ENCODE results near the gene EDEM1. TPM values are rescaled to one million over a fixed set of nuclear protein-coding genes. Genes with fewer than 3 reads are reported as not detected.

Gene EDEM1
- total RNA-seq, 1 experiment from 2014 or later = 21.6 TPM

DNA sequence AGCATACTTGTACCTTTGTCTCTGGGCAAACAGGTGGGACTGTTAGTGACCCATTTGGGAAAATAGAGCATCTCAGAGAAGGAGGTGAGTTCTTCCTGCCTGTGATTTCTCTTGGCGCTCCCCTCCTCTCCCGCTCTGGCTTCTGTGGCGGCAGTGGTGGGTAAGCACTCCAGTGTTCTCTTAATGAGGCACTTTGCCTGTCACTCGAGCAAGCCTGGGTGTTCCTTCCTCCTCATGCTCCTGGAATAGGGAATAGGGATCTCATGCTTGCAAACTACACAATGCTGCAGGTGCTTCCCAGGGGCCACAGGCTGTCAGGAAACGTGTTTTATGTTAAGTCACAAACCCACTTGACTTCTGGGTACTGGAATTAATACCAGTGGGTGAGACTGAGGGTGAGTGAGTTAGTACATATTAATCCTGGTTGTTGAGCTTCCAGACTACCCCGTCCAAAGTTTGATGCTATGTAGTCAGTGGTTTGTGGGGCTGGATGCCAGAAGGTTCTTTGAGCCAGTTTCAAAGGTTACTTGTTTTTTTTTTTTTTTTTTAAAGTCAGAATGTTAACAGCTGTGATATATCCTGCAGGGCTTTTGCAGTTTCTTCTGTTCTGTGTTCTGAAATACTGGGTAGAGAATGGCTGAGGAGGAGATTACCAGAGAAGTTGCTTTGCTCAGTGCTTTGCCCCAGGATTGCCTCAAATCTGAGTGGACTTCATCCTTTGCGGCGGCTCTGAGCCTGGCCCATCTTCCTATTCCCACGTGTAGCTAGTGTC is 30.5 kb downstream of the EDEM1 start:
- no peak for DNase-seq (ENCODE audit: low read depth, low spot score)
- in situ Hi-C loops (cut with HindIII; ENCODE audit: low pct_unique_long_range_greater_than_20kb, low sequenced_read_pairs) = no loop called here

- DNase-seq (ENCODE audit: low read depth, low spot score) = no peak
- in situ Hi-C loops (cut with HindIII; ENCODE audit: low pct_unique_long_range_greater_than_20kb, low sequenced_read_pairs) = no loop called here
Observed at GRCh38 chr3:5218815-5219214, 31.3 kb downstream of the EDEM1 start.

GRCh38 chr3:5219216-5219615 is 31.7 kb downstream of the EDEM1 start:
- no peak for DNase-seq (ENCODE audit: low read depth, low spot score)
- in situ Hi-C loops (cut with HindIII; ENCODE audit: low pct_unique_long_range_greater_than_20kb, low sequenced_read_pairs) = no loop called here

DNA sequence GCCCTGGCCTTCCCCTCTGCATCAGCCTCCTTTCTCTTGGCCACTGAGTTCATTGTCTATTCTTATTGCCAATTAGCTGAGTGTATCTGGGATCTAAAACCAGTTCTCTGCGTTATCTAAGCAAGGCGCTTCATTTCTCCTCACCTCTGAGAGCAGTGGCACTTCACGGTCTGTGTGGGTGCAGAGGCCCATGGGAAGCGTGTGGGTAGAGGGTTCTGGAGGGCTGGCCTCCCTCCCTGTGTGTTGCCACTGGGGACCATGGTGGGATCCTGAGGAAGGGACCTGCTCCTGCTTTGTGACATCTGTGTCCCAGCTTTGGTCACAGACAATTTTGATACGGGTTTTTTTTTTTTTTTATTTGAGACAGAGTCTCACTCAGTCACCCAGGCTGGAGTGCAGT is 32.7 kb downstream of the EDEM1 start:
- in situ Hi-C loops (cut with HindIII; ENCODE audit: low pct_unique_long_range_greater_than_20kb, low sequenced_read_pairs) = no loop called here

DNA sequence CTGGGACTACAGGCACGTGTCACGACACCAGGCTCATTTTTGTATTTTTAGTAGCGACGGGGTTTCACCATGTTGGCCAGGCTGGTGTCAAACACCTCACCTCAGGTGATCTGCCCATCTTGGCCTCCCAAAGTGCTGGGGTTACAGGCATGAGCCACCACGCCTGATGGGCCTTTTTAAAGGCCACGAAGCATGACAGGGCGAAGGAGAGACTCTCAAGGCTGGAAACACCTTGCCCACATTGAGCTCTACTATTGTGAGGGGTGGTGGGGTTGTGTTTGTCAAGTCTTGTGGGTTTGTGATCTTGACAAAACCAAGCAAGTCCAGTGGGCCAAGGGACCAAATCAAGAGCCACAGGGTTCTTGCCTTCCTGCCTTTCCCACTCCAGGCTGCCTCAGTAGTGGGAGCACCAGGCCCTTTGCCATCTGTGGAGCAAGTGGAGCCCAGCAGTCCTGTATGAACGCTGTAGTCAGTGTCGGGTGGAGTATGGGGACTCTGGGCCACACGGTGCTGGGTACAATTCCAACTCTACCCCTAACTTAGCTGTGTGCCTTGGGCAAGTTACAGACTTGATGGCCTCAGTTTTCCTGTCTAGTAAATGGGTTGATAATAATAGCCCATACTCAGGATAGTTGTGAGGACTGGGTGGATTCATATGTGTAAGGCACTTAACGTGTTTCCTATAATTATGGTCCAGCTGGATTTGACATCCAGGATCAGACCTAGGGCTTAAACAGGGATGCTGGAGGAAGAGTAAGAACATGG is 33.3 kb downstream of the EDEM1 start:
- in situ Hi-C loops (cut with HindIII; ENCODE audit: low pct_unique_long_range_greater_than_20kb, low sequenced_read_pairs) = no loop called here
- no peak for DNase-seq (ENCODE audit: low read depth, low spot score)

More for the DNA sequence above, 32.7 kb downstream of the EDEM1 start:
- DNase-seq (ENCODE audit: low read depth, low spot score) = no peak

DNA sequence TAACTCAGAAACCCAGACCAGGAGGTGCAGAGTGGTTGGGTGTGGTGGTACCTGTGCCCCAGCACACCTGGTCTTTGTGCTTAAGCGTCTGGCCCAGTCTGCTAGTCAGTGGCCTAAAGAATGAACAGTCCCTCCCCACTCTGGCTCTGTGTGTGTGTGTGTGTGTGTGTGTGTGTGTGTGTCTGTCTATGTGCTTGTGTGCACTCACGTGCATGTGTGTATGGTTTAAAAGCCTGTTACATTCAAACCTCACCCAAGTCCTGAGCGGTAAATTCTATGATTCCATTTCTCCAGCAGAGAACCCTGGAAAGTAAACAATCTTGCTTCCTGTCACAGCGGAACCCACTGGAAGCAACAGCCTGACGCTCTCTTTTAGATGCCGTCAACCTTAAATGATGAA is 34.2 kb downstream of the EDEM1 start:
- DNase-seq (ENCODE audit: low read depth, low spot score) = no peak
- in situ Hi-C loops (cut with HindIII; ENCODE audit: low pct_unique_long_range_greater_than_20kb, low sequenced_read_pairs) = no loop called here

GRCh38 chr3:5222283-5223005 is 34.9 kb downstream of the EDEM1 start:
- no peak for DNase-seq (ENCODE audit: low read depth, low spot score)
- in situ Hi-C loops (cut with HindIII; ENCODE audit: low pct_unique_long_range_greater_than_20kb, low sequenced_read_pairs) = no loop called here

DNA sequence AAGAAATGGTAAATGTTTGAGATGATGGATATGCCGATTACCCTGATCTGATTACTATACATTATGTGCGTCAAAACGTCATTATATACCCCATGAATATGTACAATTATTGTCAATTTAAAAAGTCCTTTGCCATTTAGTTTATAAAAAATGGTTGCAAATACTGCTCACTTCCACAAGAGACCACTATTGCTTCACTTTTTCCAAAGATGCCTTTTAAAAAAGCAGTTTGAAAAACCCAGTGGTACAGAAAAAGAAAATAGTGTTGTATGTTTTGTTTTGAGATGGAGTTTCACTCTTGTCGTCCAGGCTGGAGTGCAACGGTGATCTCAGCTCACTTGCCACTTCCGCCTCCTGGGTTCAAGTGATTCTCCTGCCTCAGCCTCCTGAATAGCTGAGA is 39.3 kb downstream of the EDEM1 start:
- peak; percentile 50 for DNase-seq (ENCODE audit: low read depth, low spot score)
- in situ Hi-C loops (cut with HindIII; ENCODE audit: low pct_unique_long_range_greater_than_20kb, low sequenced_read_pairs) = no loop called here

DNA sequence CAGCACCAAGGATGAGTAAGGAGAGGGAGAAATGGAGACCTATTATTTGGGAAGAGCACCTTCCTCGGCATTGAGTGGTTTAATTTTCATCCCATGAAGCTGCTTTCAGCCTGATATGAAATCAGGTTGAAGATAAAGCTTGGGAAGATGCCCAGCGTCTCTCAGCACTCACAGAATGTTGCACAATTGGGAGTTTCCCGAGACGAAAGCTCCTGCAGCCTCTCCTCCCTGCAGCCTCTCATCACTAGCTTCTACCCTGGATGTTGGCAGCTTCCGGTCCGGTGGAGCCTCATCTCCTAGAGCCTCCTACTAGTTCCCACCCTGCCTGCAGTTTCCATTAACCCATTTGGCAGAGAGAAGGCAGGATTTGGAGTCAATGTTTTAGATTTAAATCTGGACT is 40.3 kb downstream of the EDEM1 start:
- in situ Hi-C loops (cut with HindIII; ENCODE audit: low pct_unique_long_range_greater_than_20kb, low sequenced_read_pairs) = no loop called here
- DNase-seq (ENCODE audit: low read depth, low spot score) = no peak

DNA sequence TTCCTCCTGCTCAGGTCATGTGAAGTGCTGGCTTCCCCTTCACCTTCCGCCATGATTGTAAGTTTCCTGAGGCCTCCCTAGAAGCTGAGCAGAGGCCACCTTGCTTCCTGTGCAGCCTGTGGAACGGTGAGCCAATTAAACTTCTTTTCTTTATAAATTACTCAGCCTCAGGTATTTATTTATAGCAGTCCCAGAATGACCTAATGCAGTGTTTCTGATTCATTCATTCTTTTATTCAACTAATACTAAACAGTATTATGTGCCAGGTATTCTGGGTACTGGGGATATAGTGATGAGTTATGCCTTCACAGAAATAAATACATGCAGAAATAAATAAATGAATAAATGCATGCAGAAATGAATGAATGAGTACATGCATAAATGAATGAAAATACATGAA is 41.9 kb downstream of the EDEM1 start:
- in situ Hi-C loops (cut with HindIII; ENCODE audit: low pct_unique_long_range_greater_than_20kb, low sequenced_read_pairs) = no loop called here
- DNase-seq (ENCODE audit: low read depth, low spot score) = no peak

GRCh38 chr3:5231074-5231473 is 43.6 kb downstream of the EDEM1 start:
- no peak for DNase-seq (ENCODE audit: low read depth, low spot score)
- in situ Hi-C loops (cut with HindIII; ENCODE audit: low pct_unique_long_range_greater_than_20kb, low sequenced_read_pairs) = no loop called here

- in situ Hi-C loops (cut with HindIII; ENCODE audit: low pct_unique_long_range_greater_than_20kb, low sequenced_read_pairs) = no loop called here
- DNase-seq (ENCODE audit: low read depth, low spot score) = no peak
Observed at GRCh38 chr3:5231487-5231886, 44.0 kb downstream of the EDEM1 start.

- peak; percentile 43 for DNase-seq (ENCODE audit: low read depth, low spot score)
- in situ Hi-C loops (cut with HindIII; ENCODE audit: low pct_unique_long_range_greater_than_20kb, low sequenced_read_pairs) = no loop called here
Observed at GRCh38 chr3:5232570-5232969, 45.1 kb downstream of the EDEM1 start.

GRCh38 chr3:5233026-5233425 is 45.5 kb downstream of the EDEM1 start:
- DNase-seq (ENCODE audit: low read depth, low spot score) = no peak

GRCh38 chr3:5235655-5236054 is 48.1 kb downstream of the EDEM1 start:
- DNase-seq (ENCODE audit: low read depth, low spot score) = no peak
- in situ Hi-C loops (cut with HindIII; ENCODE audit: low pct_unique_long_range_greater_than_20kb, low sequenced_read_pairs) = no loop called here

More at GRCh38 chr3:5233026-5233425, 45.5 kb downstream of the EDEM1 start:
- in situ Hi-C loops (cut with HindIII; ENCODE audit: low pct_unique_long_range_greater_than_20kb, low sequenced_read_pairs) = no loop called here

DNA sequence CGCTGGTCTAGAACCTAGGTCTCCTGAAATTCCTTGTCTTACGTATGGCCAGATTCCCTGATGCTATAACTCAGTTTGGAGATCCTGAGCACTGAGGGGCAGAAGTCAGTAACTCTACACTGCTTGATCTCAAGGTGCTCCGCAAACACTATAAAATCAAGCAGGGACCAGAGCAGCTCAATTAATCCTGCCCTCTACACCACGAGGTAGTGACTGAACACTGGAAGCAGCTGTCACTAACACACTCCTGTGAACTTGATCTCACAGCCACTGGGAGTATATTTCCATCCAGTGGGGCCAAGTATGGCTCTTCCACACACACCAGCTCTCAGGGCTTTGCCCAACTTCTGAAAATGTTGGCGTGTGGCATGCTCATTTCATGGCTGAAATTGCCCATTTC is 51.0 kb downstream of the EDEM1 start:
- in situ Hi-C loops (cut with HindIII; ENCODE audit: low pct_unique_long_range_greater_than_20kb, low sequenced_read_pairs) = no loop called here
- DNase-seq (ENCODE audit: low read depth, low spot score) = no peak

- DNase-seq (ENCODE audit: low read depth, low spot score) = no peak
- in situ Hi-C loops (cut with HindIII; ENCODE audit: low pct_unique_long_range_greater_than_20kb, low sequenced_read_pairs) = no loop called here
Observed at GRCh38 chr3:5239602-5240001, 52.1 kb downstream of the EDEM1 start.

GRCh38 chr3:5240740-5241139 is 53.2 kb downstream of the EDEM1 start:
- DNase-seq (ENCODE audit: low read depth, low spot score) = no peak
- in situ Hi-C loops (cut with HindIII; ENCODE audit: low pct_unique_long_range_greater_than_20kb, low sequenced_read_pairs) = no loop called here

All from SK-MEL-5 (cell line).